Endothelial cell of umbilical vein (primary cell): ENCODE data around the gene PCDH9. TPM values are rescaled to one million over a fixed set of nuclear protein-coding genes. Genes with fewer than 3 reads are reported as not detected.

Source experiments
- BruUV-seq: library from RNA; stranded (reverse); fragments of 400-500 nt; replicated peaks from 2 replicates; lab custom pipeline; 2021; lab: Mats Ljungman, UMichigan
- CTCF ChIA-PET: fragments of 300-600, 350-600 bp; sonication (Branson Sonifier 250); formaldehyde crosslinking; loops from one replicate; lab custom pipeline; 2021; ENCODE audit warnings: antibody characterized with exemption, inconsistent platforms; lab: Charles Lee
- POLR2A ChIA-PET: fragments of 300-600, 350-600 bp; sonication (Branson Sonifier 250); formaldehyde crosslinking; loops from one replicate; lab custom pipeline; 2021; ENCODE audit warnings: antibody characterized with exemption, inconsistent platforms; lab: Charles Lee
- DNase-seq: peaks from one replicate; pipeline ENCODE4 v3.0.0-alpha.2; 2011; ENCODE audit warnings: low read depth, low spot score
- FAIRE-seq: peaks from 2 replicates; lab custom pipeline; 2011; peaks lifted over from hg19 to GRCh38; lab: Jason Lieb, UNC
- H2AFZ ChIP-seq: 2 replicates; pipeline ENCODE4 v1.6.0; 2012; ENCODE audit warnings: low read depth, low read length, control low read depth, inconsistent platforms
- H3K27ac ChIP-seq: 2 replicates; pipeline ENCODE4 v1.5.1; 2011; ENCODE audit warnings: low read depth, mild to moderate bottlenecking, control low read depth, low read length, moderate library complexity; ENCODE audit not compliant: insufficient read depth
- H3K27me3 ChIP-seq, 2 experiments: 2 replicates each; pipeline versions ENCODE4 v1.6.0 to v1.6.1; 2011; ENCODE audit warnings: low read length in 2 of 2, mixed read lengths in 1 of 2; ENCODE audit not compliant: control insufficient read depth in 2 of 2, insufficient read depth in 2 of 2
- H3K36me3 ChIP-seq, 2 experiments: 2 replicates in 1 of 2; 3 replicates in 1 of 2; pipeline ENCODE4 v1.5.1; 2011; ENCODE audit warnings: low read length in 2 of 2, mild to moderate bottlenecking in 1 of 2, moderate library complexity in 1 of 2; ENCODE audit not compliant: control insufficient read depth in 2 of 2, insufficient read depth in 2 of 2; ENCODE audit errors: extremely low read depth in 1 of 2
- H3K4me1 ChIP-seq: 3 replicates; pipeline ENCODE4 v1.5.1; 2011; ENCODE audit warnings: mild to moderate bottlenecking, low read length; ENCODE audit not compliant: control insufficient read depth, insufficient read depth; ENCODE audit errors: extremely low read depth
- H3K4me2 ChIP-seq: 2 replicates; pipeline ENCODE4 v1.6.1; 2011; ENCODE audit warnings: low read length, control low read depth, mixed read lengths; ENCODE audit not compliant: insufficient read depth
- H3K4me3 ChIP-seq, 3 experiments: fragments of 200-600 bp in 1 of 3; sonication (generic), shearing (Covaris generic) in 1 of 3; replicated peaks in 1 of 3; 2 replicates each; pipeline ENCODE4 v1.5.1; 2011 to 2016; ENCODE audit warnings: control low read depth in 3 of 3, low read length in 3 of 3, mild to moderate bottlenecking in 2 of 3, inconsistent platforms in 1 of 3, low read depth in 1 of 3, moderate library complexity in 1 of 3; ENCODE audit not compliant: insufficient read depth in 1 of 3
- H3K79me2 ChIP-seq: 2 replicates; pipeline ENCODE4 v1.6.0; 2012; ENCODE audit warnings: low read length, inconsistent platforms; ENCODE audit not compliant: control insufficient read depth, insufficient read depth
- H3K9ac ChIP-seq: replicated peaks from 2 replicates; pipeline ENCODE3; 2011; ENCODE audit warnings: low read length, control low read depth; ENCODE audit not compliant: insufficient read depth; ENCODE audit errors: extremely low read depth
- H3K9me1 ChIP-seq: replicated peaks from 3 replicates; pipeline ENCODE4 v1.6.0; 2011; ENCODE audit warnings: mild to moderate bottlenecking, low read length; ENCODE audit not compliant: control insufficient read depth, insufficient read depth; ENCODE audit errors: extremely low read depth
- H3K9me3 ChIP-seq: replicated peaks from 2 replicates; pipeline ENCODE4 v1.5.1; 2012; ENCODE audit warnings: low read length, inconsistent platforms; ENCODE audit not compliant: control insufficient read depth, insufficient read depth
- H4K20me1 ChIP-seq: replicated peaks from 2 replicates; pipeline ENCODE3; 2011; ENCODE audit warnings: mild to moderate bottlenecking, low read length; ENCODE audit not compliant: control insufficient read depth, insufficient read depth; ENCODE audit errors: extremely low read depth
- EZH2 ChIP-seq: IDR thresholded peaks from 2 replicates; pipeline ENCODE4 v1.6.1; 2012; ENCODE audit warnings: borderline replicate concordance, low read depth, mild to moderate bottlenecking, moderate library complexity, low read length, inconsistent platforms; ENCODE audit not compliant: severe bottlenecking
- FOS ChIP-seq: IDR thresholded peaks from 2 replicates; pipeline ENCODE4 v1.6.1; 2011; ENCODE audit warnings: mild to moderate bottlenecking, low read length, moderate library complexity, borderline replicate concordance; ENCODE audit not compliant: insufficient read depth
- GATA2 ChIP-seq: IDR thresholded peaks from 2 replicates; pipeline ENCODE4 v1.7.0; 2011; ENCODE audit warnings: low read depth, mild to moderate bottlenecking, moderate library complexity, mixed read lengths, low read length; ENCODE audit not compliant: insufficient read length, insufficient read depth
- JUN ChIP-seq: IDR thresholded peaks from 2 replicates; pipeline ENCODE4 v1.6.1; 2011; ENCODE audit warnings: borderline replicate concordance, low read depth; ENCODE audit not compliant: insufficient read length, insufficient read depth
- MYC ChIP-seq: IDR thresholded peaks from one replicate; pipeline ENCODE4 v1.6.1; 2011; ENCODE audit warnings: mild to moderate bottlenecking, low read depth, low read length
- POLR2A ChIP-seq: IDR thresholded peaks from 2 replicates; pipeline ENCODE4 v1.6.1; 2012; ENCODE audit warnings: low read depth, mild to moderate bottlenecking, control low read depth, low read length
- POLR2AphosphoS5 ChIP-seq: IDR thresholded peaks from 2 replicates; pipeline ENCODE4 v1.6.1; 2012; ENCODE audit warnings: low read depth, mild to moderate bottlenecking, control low read depth, low read length, moderate library complexity; ENCODE audit not compliant: insufficient read depth
- dilution Hi-C: fragments of 300-500 bp; cut with MboI; formaldehyde crosslinking; loops from one replicate; pipeline ENCODE4 v1.15.0; 2019; ENCODE audit warnings: low sequenced_read_pairs; ENCODE audit not compliant: extremely low pct_ligation_motif_present
- intact Hi-C: fragments of 100-400 bp; cut with micrococcal nuclease; formaldehyde crosslinking; loops from one replicate; pipeline ENCODE4 v1.10.0; 2022
- polyA plus RNA-seq, 4 experiments: library from polyadenylated mRNA; depleted of rRNA in 3 of 4; stranded (reverse) in 3 of 4; unstranded in 1 of 4; fragments of >200 nt; gene quantifications; 2 replicates each; pipeline versions ENCODE4 v1.2.1 to v1.2.3, GENCODE V29; 2011 to 2012; ENCODE audit warnings: missing spikeins in 1 of 4
- total RNA-seq: library from RNA; stranded (reverse); gene quantifications from 2 replicates; pipeline ENCODE4 v1.2.3, GENCODE V29; 2021
- TF ChIP-seq, protein P1 (sequence below): IDR thresholded peaks from 2 replicates; pipeline ENCODE4 v1.6.1; 2011; ENCODE audit not compliant: insufficient read depth, insufficient read length
- TF ChIP-seq, protein P2 (sequence below), 2 donors: IDR thresholded peaks; 1 replicate in 1 of 2; 2 replicates in 1 of 2; pipeline ENCODE4 v1.5.1; 2011; ENCODE audit warnings: low read length in 2 of 2, mild to moderate bottlenecking in 2 of 2, moderate library complexity in 2 of 2, control low read depth in 1 of 2, inconsistent platforms in 1 of 2, low read depth in 1 of 2; ENCODE audit not compliant: insufficient read depth in 1 of 2; ENCODE audit errors: extremely low read depth in 1 of 2

The PCDH9 gene
- total and polyA plus RNA-seq, 2 donors (not counting 3 experiments of a cell fraction or from before 2014, with no cell fraction given) = 1.1 to 5.2 TPM

- ChIA-PET POLR2A (no interaction called here), CTCF (interaction anchor here (1.0 to 1.1 kb wide), 2 partner anchors 8 to 14 kb away, joined by 3 read pairs; no protein-coding TSS in a partner anchor)
- H3K9ac ChIP-seq = no peak overlapping the region
- dilution Hi-C loops = no loop called here
- H3K4me3 ChIP-seq = no peak overlapping the region
- no peaks in the 10 kb centered on the region for H3K4me1 ChIP-seq
- no peak overlapping the region for H3K4me2 ChIP-seq
- no peaks in the 10 kb centered on the region for H3K9me1 ChIP-seq
- no peaks in the 10 kb centered on the region for H3K79me2 ChIP-seq
- FAIRE-seq (no peak), DNase-seq (no peak)
- no peaks in the 10 kb centered on the region for H3K36me3 ChIP-seq
- no peak overlapping the region for H3K27ac ChIP-seq
- no peaks in the 10 kb centered on the region for H4K20me1 ChIP-seq
- TF ChIP-seq FOS (no peak), POLR2A (no peak), MYC (no peak), JUN (no peak), POLR2AphosphoS5 (no peak), EZH2 (no peak), GATA2 (no peak)
- TF ChIP-seq, protein P1, sequence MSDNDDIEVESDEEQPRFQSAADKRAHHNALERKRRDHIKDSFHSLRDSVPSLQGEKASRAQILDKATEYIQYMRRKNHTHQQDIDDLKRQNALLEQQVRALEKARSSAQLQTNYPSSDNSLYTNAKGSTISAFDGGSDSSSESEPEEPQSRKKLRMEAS = no peak
- TF ChIP-seq, protein P2, sequence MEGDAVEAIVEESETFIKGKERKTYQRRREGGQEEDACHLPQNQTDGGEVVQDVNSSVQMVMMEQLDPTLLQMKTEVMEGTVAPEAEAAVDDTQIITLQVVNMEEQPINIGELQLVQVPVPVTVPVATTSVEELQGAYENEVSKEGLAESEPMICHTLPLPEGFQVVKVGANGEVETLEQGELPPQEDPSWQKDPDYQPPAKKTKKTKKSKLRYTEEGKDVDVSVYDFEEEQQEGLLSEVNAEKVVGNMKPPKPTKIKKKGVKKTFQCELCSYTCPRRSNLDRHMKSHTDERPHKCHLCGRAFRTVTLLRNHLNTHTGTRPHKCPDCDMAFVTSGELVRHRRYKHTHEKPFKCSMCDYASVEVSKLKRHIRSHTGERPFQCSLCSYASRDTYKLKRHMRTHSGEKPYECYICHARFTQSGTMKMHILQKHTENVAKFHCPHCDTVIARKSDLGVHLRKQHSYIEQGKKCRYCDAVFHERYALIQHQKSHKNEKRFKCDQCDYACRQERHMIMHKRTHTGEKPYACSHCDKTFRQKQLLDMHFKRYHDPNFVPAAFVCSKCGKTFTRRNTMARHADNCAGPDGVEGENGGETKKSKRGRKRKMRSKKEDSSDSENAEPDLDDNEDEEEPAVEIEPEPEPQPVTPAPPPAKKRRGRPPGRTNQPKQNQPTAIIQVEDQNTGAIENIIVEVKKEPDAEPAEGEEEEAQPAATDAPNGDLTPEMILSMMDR (IDR thresholded peaks at IDR 0.05; ENCODE audit: extremely low read depth in 1 of 2, insufficient read depth in 1 of 2, low read depth in 1 of 2, low read length in 2 of 2) = no peak
- H3K9me3 ChIP-seq = no peaks in the 10 kb centered on the region
- peaks cover 0 to 2% of the 10 kb centered on the region in 2 experiments for H3K27me3 ChIP-seq
- BruUV-seq = no TSS peak
- intact Hi-C loops = no loop called here
- H2AFZ ChIP-seq = no peak overlapping the region
Observed at GRCh38 chr13:66790861-66791260, 439.3 kb downstream of the PCDH9 start.
